DOHH2 (cell line): ENCODE data around the gene SPIRE2.
"Not testable (repeated sequence)": the region's sequence is repeated elsewhere in the genome, so short reads cannot be mapped to it uniquely, and the experiment has no call there.

Source experiments
- H3F3A ChIP-seq: fragments of 200-600 bp; sonication (generic), shearing (Covaris generic); 2 replicates; pipeline ENCODE4 v1.6.0; 2016; ENCODE audit warnings: antibody characterized with exemption, mild to moderate bottlenecking; ENCODE audit not compliant: control insufficient read depth, insufficient read depth
- H3K27ac ChIP-seq: fragments of 200-600 bp; sonication (generic); 2 replicates; pipeline ENCODE4 v1.5.1; 2014; ENCODE audit warnings: low read depth, mild to moderate bottlenecking, low read length, moderate library complexity
- H3K27me3 ChIP-seq: fragments of 200-600 bp; sonication (generic); 2 replicates; pipeline ENCODE4 v1.6.1; 2014; ENCODE audit warnings: mild to moderate bottlenecking, low read length, mixed read lengths; ENCODE audit not compliant: control insufficient read depth
- H3K36me3 ChIP-seq: fragments of 200-600 bp; sonication (generic); 2 replicates; pipeline ENCODE4 v1.6.1; 2014; ENCODE audit warnings: mild to moderate bottlenecking, low read length, moderate library complexity, mixed read lengths; ENCODE audit not compliant: control insufficient read depth
- H3K4me1 ChIP-seq: fragments of 200-600 bp; sonication (generic); 2 replicates; pipeline ENCODE4 v1.6.1; 2014; ENCODE audit warnings: mild to moderate bottlenecking, low read length, mixed read lengths; ENCODE audit not compliant: control insufficient read depth
- H3K4me2 ChIP-seq: fragments of 200-600 bp; sonication (generic); 2 replicates; pipeline ENCODE4 v1.6.0; 2014; ENCODE audit warnings: mild to moderate bottlenecking, low read length, moderate library complexity
- H3K4me3 ChIP-seq: fragments of 200-600 bp; sonication (generic); 2 replicates; pipeline ENCODE4 v1.5.1; 2014; ENCODE audit warnings: mild to moderate bottlenecking, low read length, mixed read lengths
- H3K79me2 ChIP-seq: fragments of 200-600 bp; sonication (generic); 2 replicates; pipeline ENCODE4 v1.6.1; 2014; ENCODE audit warnings: mild to moderate bottlenecking, low read length, mixed read lengths; ENCODE audit not compliant: control insufficient read depth
- H3K9me2 ChIP-seq: fragments of 200-600 bp; sonication (generic); replicated peaks from 2 replicates; pipeline ENCODE4 v1.6.1; 2014; ENCODE audit warnings: mild to moderate bottlenecking, low read length, mixed read lengths; ENCODE audit not compliant: control insufficient read depth
- H3K9me3 ChIP-seq: fragments of 200-600 bp; sonication (generic); 2 replicates; pipeline ENCODE4 v1.6.1; 2014; ENCODE audit warnings: antibody characterized with exemption, low read length, mixed read lengths; ENCODE audit not compliant: control insufficient read depth, insufficient read depth
- H4K20me1 ChIP-seq: fragments of 200-600 bp; sonication (generic); 2 replicates; pipeline ENCODE4 v1.6.0; 2014; ENCODE audit warnings: low read depth, mild to moderate bottlenecking, antibody characterized with exemption, low read length, moderate library complexity; ENCODE audit not compliant: control insufficient read depth, insufficient read depth
- EZH2phosphoT487 ChIP-seq: fragments of 200-600 bp; sonication (generic); IDR thresholded peaks from 2 replicates; pipeline ENCODE4 v1.6.1; 2017; ENCODE audit warnings: borderline replicate concordance, mild to moderate bottlenecking, antibody characterized with exemption, low read length, moderate library complexity, mixed read lengths
- TF ChIP-seq, protein P1 (sequence below): fragments of 200-600 bp; sonication (generic); IDR thresholded peaks from one replicate; pipeline ENCODE4 v1.5.1; 2014; ENCODE audit warnings: antibody characterized with exemption, mild to moderate bottlenecking, low read depth, low read length; ENCODE audit not compliant: poor library complexity, severe bottlenecking

The SPIRE2 gene

DNA sequence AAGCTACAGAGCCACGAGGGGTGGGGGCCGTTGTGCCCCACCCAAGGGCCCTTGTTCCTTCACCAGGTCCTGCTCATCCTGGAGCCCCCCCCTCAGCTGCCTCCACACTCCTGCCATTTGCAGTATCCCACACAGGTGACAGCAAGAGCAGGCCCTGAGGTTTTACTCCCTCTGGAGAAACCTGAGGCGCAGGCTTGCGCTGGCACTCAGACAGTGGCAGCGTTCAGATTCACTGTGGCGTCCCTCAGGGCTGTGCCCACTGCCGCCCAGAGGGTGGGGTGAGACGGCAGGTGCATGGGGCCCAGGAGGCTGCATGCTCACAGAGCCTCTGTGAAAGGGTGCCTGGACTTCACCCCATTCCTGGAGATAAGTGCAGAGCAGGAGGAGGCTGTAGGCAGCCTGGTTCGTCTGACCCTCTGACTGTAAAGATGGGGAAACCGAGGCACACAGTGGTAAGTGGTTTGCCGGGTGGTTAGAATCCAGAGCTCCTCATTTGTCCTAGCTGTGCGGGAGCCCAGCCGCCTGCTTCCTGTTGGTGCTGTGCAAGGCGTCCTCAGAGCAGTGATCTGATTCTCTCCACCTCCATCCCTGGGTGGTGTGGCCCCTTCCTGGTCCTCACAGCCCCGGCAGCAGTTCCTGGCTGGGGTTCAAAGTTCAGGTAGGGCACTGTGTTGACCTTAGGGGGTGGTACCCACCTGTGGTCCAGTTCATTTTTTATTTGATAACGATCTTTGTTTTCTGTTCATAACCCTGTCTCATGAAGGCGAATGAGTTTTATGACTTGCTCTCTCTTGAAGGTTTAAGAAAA lies 1.6 kb downstream of the SPIRE2 start:
- no peaks in the 10 kb centered on the region for H3K79me2 ChIP-seq
- no peaks in the 10 kb centered on the region for H3K9me3 ChIP-seq
- TF ChIP-seq EZH2phosphoT487 = no peak
- TF ChIP-seq, protein P1, sequence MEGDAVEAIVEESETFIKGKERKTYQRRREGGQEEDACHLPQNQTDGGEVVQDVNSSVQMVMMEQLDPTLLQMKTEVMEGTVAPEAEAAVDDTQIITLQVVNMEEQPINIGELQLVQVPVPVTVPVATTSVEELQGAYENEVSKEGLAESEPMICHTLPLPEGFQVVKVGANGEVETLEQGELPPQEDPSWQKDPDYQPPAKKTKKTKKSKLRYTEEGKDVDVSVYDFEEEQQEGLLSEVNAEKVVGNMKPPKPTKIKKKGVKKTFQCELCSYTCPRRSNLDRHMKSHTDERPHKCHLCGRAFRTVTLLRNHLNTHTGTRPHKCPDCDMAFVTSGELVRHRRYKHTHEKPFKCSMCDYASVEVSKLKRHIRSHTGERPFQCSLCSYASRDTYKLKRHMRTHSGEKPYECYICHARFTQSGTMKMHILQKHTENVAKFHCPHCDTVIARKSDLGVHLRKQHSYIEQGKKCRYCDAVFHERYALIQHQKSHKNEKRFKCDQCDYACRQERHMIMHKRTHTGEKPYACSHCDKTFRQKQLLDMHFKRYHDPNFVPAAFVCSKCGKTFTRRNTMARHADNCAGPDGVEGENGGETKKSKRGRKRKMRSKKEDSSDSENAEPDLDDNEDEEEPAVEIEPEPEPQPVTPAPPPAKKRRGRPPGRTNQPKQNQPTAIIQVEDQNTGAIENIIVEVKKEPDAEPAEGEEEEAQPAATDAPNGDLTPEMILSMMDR = no peak
- peaks cover 24% of the 10 kb centered on the region for H3K4me1 ChIP-seq
- no peaks in the 10 kb centered on the region for H3K9me2 ChIP-seq
- H3K27me3 ChIP-seq = peaks cover 5% of the 10 kb centered on the region; the same call in 1 of the 2 replicates
- peaks cover 12% of the 10 kb centered on the region; the same call in 1 of the 2 replicates for H4K20me1 ChIP-seq
- no peak overlapping the region for H3K4me2 ChIP-seq
- no peaks in the 10 kb centered on the region for H3K36me3 ChIP-seq
- H3K27ac ChIP-seq = no peak overlapping the region
- peaks cover 4% of the 10 kb centered on the region; the same call in 1 of the 2 replicates for H3F3A ChIP-seq
- no peak overlapping the region for H3K4me3 ChIP-seq

DNA sequence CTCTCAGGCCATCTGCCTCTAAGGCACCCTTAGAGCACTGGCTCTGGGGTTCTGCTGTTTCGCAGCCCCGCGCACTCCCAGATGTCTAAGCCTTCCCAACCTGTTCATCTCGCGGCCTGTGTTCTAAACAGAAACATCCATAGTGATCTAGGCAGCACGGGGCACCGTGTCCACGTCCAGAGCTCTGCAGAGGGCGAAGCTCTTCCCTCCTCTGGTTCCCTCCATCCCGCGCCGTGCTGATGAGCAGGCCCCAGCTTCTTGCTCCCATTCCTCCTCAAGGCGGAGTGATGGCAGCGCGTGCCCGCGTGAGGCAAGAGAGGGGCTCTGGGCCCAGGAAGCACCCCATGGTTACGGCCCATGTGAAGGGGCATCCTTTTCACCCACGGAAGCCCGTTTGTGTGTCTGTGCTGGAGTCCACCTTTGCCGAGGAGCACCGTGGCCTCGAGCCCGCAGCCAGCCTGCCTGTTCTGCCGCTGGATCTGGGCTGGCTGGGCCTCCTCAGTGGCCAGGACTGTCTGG lies 3.6 kb downstream of the SPIRE2 start:
- no peaks in the 10 kb centered on the region for H3K9me3 ChIP-seq
- no peak overlapping the region for H3K4me3 ChIP-seq
- H3F3A ChIP-seq = peaks cover 4% of the 10 kb centered on the region; the same call in 1 of the 2 replicates
- TF ChIP-seq, protein P1 = no peak
- no peak overlapping the region for H3K4me2 ChIP-seq
- no peak overlapping the region for H3K27ac ChIP-seq
- H3K4me1 ChIP-seq = peaks cover 25% of the 10 kb centered on the region
- peaks cover 5% of the 10 kb centered on the region; the same call in 1 of the 2 replicates for H3K27me3 ChIP-seq
- no peaks in the 10 kb centered on the region for H3K36me3 ChIP-seq
- no peaks in the 10 kb centered on the region for H3K9me2 ChIP-seq
- H3K79me2 ChIP-seq = no peaks in the 10 kb centered on the region
- H4K20me1 ChIP-seq = peaks cover 12% of the 10 kb centered on the region; the same call in 1 of the 2 replicates

DNA sequence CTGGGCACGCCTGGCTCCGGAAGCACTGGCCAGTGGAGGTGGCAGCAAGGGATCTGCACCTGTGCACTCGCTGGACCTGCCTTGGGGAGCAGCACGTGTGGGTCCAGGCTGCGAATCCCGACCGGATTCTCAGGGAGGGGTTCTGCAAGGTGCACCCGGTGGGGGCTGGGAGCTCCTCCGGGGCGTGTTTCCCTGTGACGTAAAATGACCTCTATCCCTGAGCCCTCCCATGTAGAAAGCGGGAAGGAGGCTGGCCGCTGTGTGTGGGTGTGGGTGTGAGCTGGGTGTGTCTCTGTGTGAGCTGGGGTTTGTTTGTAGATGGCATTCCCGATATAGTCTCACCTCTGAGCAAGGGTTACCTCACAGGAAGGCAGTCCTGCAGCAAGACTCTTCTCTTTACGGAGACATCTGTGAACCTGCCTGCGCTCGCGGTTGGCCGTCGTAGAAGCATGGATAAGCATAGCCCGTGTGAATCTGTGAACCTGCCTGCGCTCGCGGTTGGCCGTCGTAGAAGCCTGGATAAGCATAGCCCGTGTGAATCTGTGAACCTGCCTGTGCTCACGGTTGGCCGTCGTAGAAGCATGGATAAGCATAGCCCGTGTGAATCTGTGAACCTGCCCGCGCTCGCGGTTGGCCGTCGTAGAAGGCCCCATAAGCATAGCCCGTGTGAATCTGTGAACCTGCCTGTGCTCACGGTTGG lies 5.5 kb downstream of the SPIRE2 start:
- H3K36me3 ChIP-seq, H3K4me3 ChIP-seq, H3K9me3 ChIP-seq, H3K27ac ChIP-seq, H3K27me3 ChIP-seq, H3K4me2 ChIP-seq, H4K20me1 ChIP-seq, H3F3A ChIP-seq, H3K79me2 ChIP-seq, H3K9me2 ChIP-seq: not testable (repeated sequence)
- peaks cover 33% of the 10 kb centered on the region for H3K4me1 ChIP-seq

DNA sequence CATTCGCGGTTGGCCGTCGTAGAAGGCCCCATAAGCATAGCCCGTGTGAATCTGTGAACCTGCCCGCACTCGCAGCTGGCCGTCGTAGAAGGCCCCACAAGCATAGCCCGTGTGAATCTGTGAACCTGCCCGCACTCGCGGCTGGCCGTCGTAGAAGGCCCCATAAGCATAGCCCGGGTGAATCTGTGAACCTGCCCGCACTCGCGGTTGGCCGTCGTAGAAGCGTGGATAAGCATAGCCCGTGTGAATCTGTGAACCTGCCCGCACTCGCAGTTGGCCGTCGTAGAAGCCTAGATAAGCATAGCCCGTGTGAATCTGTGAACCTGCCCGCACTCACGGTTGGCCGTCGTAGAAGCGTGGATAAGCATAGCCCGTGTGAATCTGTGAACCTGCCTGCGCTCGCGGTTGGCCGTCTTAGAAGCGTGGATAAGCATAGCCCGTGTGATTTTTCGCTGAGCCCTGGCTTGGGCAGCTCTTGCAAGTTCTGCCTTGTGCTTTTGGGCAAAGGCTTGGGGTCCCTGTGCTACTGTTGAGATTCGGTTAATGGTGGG lies 6.6 kb downstream of the SPIRE2 start:
- H3F3A ChIP-seq = not testable (repeated sequence)
- H3K4me1 ChIP-seq = peaks cover 34% of the 10 kb centered on the region

DNA sequence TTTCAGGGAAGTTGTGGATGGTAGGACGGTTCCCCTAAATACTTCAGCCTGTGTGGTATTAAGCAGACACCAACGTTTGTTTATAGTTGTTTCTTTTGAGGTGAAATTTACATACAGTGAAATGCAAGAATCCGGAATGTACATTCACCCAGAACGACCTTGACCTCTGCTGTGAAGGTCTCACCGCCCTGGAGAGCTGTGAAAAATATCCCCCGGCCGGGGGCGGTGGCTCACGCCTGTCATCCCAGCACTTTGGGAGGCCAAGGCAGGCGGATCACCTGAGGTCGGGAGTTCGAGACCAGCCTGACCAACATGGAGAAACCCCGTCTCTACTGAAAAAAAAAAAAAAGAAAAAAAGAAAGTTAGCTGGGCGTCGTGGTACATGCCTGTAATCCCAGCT lies 8.2 kb downstream of the SPIRE2 start:
- H3K36me3 ChIP-seq, H3K27me3 ChIP-seq, H4K20me1 ChIP-seq, H3F3A ChIP-seq, H3K4me3 ChIP-seq, H3K4me2 ChIP-seq, H3K9me3 ChIP-seq, H3K9me2 ChIP-seq, H3K79me2 ChIP-seq, H3K27ac ChIP-seq: not testable (repeated sequence)
- H3K4me1 ChIP-seq = peaks cover 46% of the 10 kb centered on the region

More for the DNA sequence above, 6.6 kb downstream of the SPIRE2 start:
- H3K9me2 ChIP-seq, H3K4me3 ChIP-seq, H4K20me1 ChIP-seq, H3K36me3 ChIP-seq, H3K79me2 ChIP-seq, H3K27ac ChIP-seq, H3K27me3 ChIP-seq, H3K4me2 ChIP-seq, H3K9me3 ChIP-seq: not testable (repeated sequence)
